Neuronal stem cell (in vitro differentiated cells): ENCODE measurements around the gene ARFGAP2.
A peak's percentile ranks its signal among the peaks of the same experiment; 100 is the strongest.

Experiments used
- DNase-seq: peaks from one replicate; pipeline ENCODE4 v3.0.0-alpha.2; 2013; ENCODE audit warnings: low spot score
- H2AFZ ChIP-seq: one replicate; pipeline ENCODE4 v1.6.1; 2013; ENCODE audit warnings: mild to moderate bottlenecking, low read length, inconsistent platforms
- H2AK5ac ChIP-seq: 2 replicates; pipeline ENCODE4 v1.6.1; 2013; ENCODE audit warnings: low read depth, mild to moderate bottlenecking, inconsistent platforms, low read length, moderate library complexity, mixed read lengths
- H2BK120ac ChIP-seq: 2 replicates; pipeline ENCODE4 v1.6.1; 2013; ENCODE audit warnings: low read depth, mild to moderate bottlenecking, inconsistent platforms, low read length, moderate library complexity, mixed read lengths
- H2BK12ac ChIP-seq: one replicate; pipeline ENCODE4 v1.6.1; 2013; ENCODE audit warnings: low read length, inconsistent platforms
- H2BK15ac ChIP-seq: 2 replicates; pipeline ENCODE4 v1.6.1; 2013; ENCODE audit warnings: mild to moderate bottlenecking, low read length, inconsistent platforms, mixed read lengths
- H2BK5ac ChIP-seq: one replicate; pipeline ENCODE4 v1.6.1; 2013; ENCODE audit warnings: inconsistent platforms, mild to moderate bottlenecking, low read length, moderate library complexity
- H3K14ac ChIP-seq: one replicate; pipeline ENCODE4 v1.6.1; 2013; ENCODE audit warnings: low read length, inconsistent platforms
- H3K18ac ChIP-seq: 2 replicates; pipeline ENCODE4 v1.6.1; 2013; ENCODE audit warnings: low read length, inconsistent platforms
- H3K23ac ChIP-seq: 2 replicates; pipeline ENCODE4 v1.6.1; 2013; ENCODE audit warnings: low read depth, mild to moderate bottlenecking, mixed read lengths, low read length, inconsistent platforms; ENCODE audit not compliant: poor library complexity
- H3K27ac ChIP-seq: replicated peaks from 3 replicates; pipeline ENCODE4 v1.5.1; 2013; ENCODE audit warnings: low read length, inconsistent platforms
- H3K27me3 ChIP-seq, 3 experiments: 2 replicates each; pipeline ENCODE4 v1.6.1; 2013; ENCODE audit warnings: low read length in 3 of 3, mild to moderate bottlenecking in 2 of 3, inconsistent platforms in 1 of 3, low read depth in 1 of 3, mixed read lengths in 1 of 3, moderate library complexity in 1 of 3; ENCODE audit not compliant: control insufficient read depth in 3 of 3, insufficient read depth in 3 of 3
- H3K36me3 ChIP-seq, 2 donors: replicated peaks in 1 of 2; 2 replicates each; pipeline ENCODE4 v1.6.1; 2013; ENCODE audit warnings: low read length in 2 of 2; ENCODE audit not compliant: control insufficient read depth in 2 of 2, insufficient read depth in 2 of 2
- H3K4ac ChIP-seq: 2 replicates; pipeline ENCODE4 v1.6.1; 2013; ENCODE audit warnings: inconsistent platforms, mild to moderate bottlenecking, low read length, moderate library complexity
- H3K4me1 ChIP-seq, 2 donors: 1 replicate in 1 of 2; 2 replicates in 1 of 2; pipeline ENCODE4 v1.6.1; 2013; ENCODE audit warnings: low read length in 2 of 2, low read depth in 1 of 2; ENCODE audit not compliant: control insufficient read depth in 2 of 2, insufficient read depth in 1 of 2
- H3K4me2 ChIP-seq: one replicate; pipeline ENCODE4 v1.6.1; 2013; ENCODE audit warnings: mild to moderate bottlenecking, low read length, inconsistent platforms; ENCODE audit not compliant: insufficient read depth, poor library complexity, severe bottlenecking
- H3K4me3 ChIP-seq, 2 donors: 2 replicates each; pipeline ENCODE4 v1.5.1; 2013; ENCODE audit warnings: low read length in 2 of 2, mild to moderate bottlenecking in 2 of 2, inconsistent platforms in 1 of 2, moderate library complexity in 1 of 2
- H3K79me1 ChIP-seq: one replicate; pipeline ENCODE4 v1.6.1; 2013; ENCODE audit warnings: low read depth, mild to moderate bottlenecking, inconsistent platforms, low read length, moderate library complexity
- H3K9ac ChIP-seq: one replicate; pipeline ENCODE4 v1.6.1; 2013; ENCODE audit warnings: mild to moderate bottlenecking, low read depth, low read length, inconsistent platforms; ENCODE audit not compliant: poor library complexity
- H3K9me3 ChIP-seq, 2 donors: replicated peaks in 1 of 2; 2 replicates each; pipeline versions ENCODE3 to v1.6.1; 2013; ENCODE audit warnings: low read length in 2 of 2, mild to moderate bottlenecking in 2 of 2, inconsistent platforms in 1 of 2, low read depth in 1 of 2, mixed read lengths in 1 of 2, moderate library complexity in 1 of 2; ENCODE audit not compliant: control insufficient read depth in 2 of 2, insufficient read depth in 1 of 2
- H4K8ac ChIP-seq: one replicate; pipeline ENCODE4 v1.6.1; 2013; ENCODE audit warnings: low read depth, mild to moderate bottlenecking, inconsistent platforms, low read length, moderate library complexity
- H4K91ac ChIP-seq: one replicate; pipeline ENCODE4 v1.6.1; 2013; ENCODE audit warnings: low read length, low read depth, mild to moderate bottlenecking, inconsistent platforms; ENCODE audit not compliant: poor library complexity
- WGBS, 2 donors: extraction: QIAGEN DNeasy Blood & Tissue Kit; methylation state at CpG; one replicate each; pipeline ENCODE4 v1.1.7; 2013; ENCODE audit warnings: missing lambda C conversion rate in 2 of 2, mixed read lengths in 1 of 2; ENCODE audit not compliant: insufficient read length in 2 of 2, insufficient replicate concordance in 1 of 2; ENCODE audit errors: extremely low coverage in 2 of 2; 5-methylcytosine and 5-hydroxymethylcytosine counted together

Gene ARFGAP2

DNA sequence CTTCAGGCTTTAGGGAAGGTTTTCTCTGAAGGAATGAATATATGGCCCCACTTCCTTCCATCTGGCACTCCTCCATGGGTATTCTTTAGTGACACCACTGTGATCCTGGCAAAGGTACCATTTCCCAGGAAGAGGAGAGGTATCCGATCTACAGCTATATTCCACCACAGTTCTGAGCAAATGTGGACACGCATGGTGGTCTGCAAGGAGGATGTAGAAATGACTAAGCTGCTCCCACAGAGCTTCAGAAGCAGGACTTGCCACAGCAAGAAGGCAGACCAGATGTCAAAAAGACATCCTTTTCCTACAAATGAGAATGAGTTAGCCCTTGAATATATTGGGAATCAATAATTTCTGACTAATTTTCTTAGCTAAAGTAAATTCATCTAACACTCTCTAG is 45.5 kb downstream of the ARFGAP2 start:
- H3K79me1 ChIP-seq: no peaks in the 10 kb centered on the region
- H2BK120ac ChIP-seq: no peak overlapping the region
- no peak overlapping the region for H3K4me3 ChIP-seq
- H3K18ac ChIP-seq: no peak overlapping the region
- no peaks in the 10 kb centered on the region for H3K36me3 ChIP-seq
- no peak overlapping the region for H3K4ac ChIP-seq
- no peak overlapping the region for H2BK15ac ChIP-seq
- no peaks in the 10 kb centered on the region for H3K27me3 ChIP-seq
- WGBS, 2 donors: no CpG with 5 or more reads among the region's 2 CpGs
- no peak overlapping the region for H3K27ac ChIP-seq
- H2BK5ac ChIP-seq: no peak overlapping the region
- no peak overlapping the region for H3K9ac ChIP-seq
- H3K14ac ChIP-seq: no peak overlapping the region
- DNase-seq: no peak
- H2BK12ac ChIP-seq: no peak overlapping the region
- H4K91ac ChIP-seq: no peak overlapping the region
- H3K4me2 ChIP-seq: no peak overlapping the region
- H2AFZ ChIP-seq: no peak overlapping the region
- peaks cover 9 to 13% of the 10 kb centered on the region in 2 donors for H3K4me1 ChIP-seq
- no peak overlapping the region for H2AK5ac ChIP-seq
- no peak overlapping the region for H4K8ac ChIP-seq
- H3K9me3 ChIP-seq: peaks cover 0 to 2% of the 10 kb centered on the region in 2 donors
- H3K23ac ChIP-seq: no peak overlapping the region

DNA sequence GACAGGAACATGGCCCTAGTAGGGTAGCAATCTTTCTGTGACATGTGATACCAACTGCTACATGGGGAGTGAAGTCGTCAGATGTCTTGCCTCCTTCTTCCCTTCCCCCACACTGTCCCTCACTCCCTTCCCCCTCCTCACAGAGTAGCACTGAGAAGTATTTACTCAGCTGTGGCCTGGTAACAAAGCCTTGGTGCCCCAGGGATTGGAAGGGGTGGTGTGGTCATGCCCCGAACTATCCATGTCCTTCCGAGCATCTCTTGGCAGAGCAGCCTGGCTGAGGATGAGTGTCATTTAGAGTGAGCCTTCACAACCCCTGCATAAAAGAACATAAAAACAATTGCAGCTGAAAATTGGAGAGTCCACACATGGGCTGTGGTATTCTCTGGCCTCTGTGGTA is 46.1 kb downstream of the ARFGAP2 start:
- H3K4me2 ChIP-seq: no peak overlapping the region
- no peaks in the 10 kb centered on the region for H3K79me1 ChIP-seq
- H2AK5ac ChIP-seq: no peak overlapping the region
- no peak overlapping the region for H2AFZ ChIP-seq
- no peak overlapping the region for H3K9ac ChIP-seq
- H2BK120ac ChIP-seq: no peak overlapping the region
- H3K14ac ChIP-seq: no peak overlapping the region
- H3K23ac ChIP-seq: no peak overlapping the region
- H3K36me3 ChIP-seq: no peaks in the 10 kb centered on the region
- no peak for DNase-seq
- H3K27me3 ChIP-seq: no peaks in the 10 kb centered on the region
- no peak overlapping the region for H4K8ac ChIP-seq
- H2BK12ac ChIP-seq: no peak overlapping the region
- H2BK5ac ChIP-seq: no peak overlapping the region
- peaks cover 9 to 13% of the 10 kb centered on the region in 2 donors for H3K4me1 ChIP-seq
- no peak overlapping the region for H3K4me3 ChIP-seq
- peak overlapping the region; percentile 7 for H3K18ac ChIP-seq
- no peak overlapping the region for H3K27ac ChIP-seq
- H3K9me3 ChIP-seq: peaks cover 0 to 2% of the 10 kb centered on the region in 2 donors
- no CpG with 5 or more reads among the region's 3 CpGs for WGBS, 2 donors
- no peak overlapping the region for H4K91ac ChIP-seq
- H2BK15ac ChIP-seq: no peak overlapping the region
- no peak overlapping the region for H3K4ac ChIP-seq

- H2BK5ac ChIP-seq: no peak overlapping the region
- no peak overlapping the region for H2AK5ac ChIP-seq
- H2AFZ ChIP-seq: no peak overlapping the region
- no peak for DNase-seq
- no peak overlapping the region for H3K27ac ChIP-seq
- WGBS, 2 donors: no CpG with 5 or more reads among the region's 2 CpGs
- no peak overlapping the region for H3K9ac ChIP-seq
- peaks cover 9 to 13% of the 10 kb centered on the region in 2 donors for H3K4me1 ChIP-seq
- no peak overlapping the region for H3K23ac ChIP-seq
- H3K4me3 ChIP-seq: no peak overlapping the region
- H3K27me3 ChIP-seq: no peaks in the 10 kb centered on the region
- H3K4ac ChIP-seq: no peak overlapping the region
- no peak overlapping the region for H2BK15ac ChIP-seq
- H3K4me2 ChIP-seq: no peak overlapping the region
- no peaks in the 10 kb centered on the region for H3K36me3 ChIP-seq
- H3K9me3 ChIP-seq: peaks cover 0 to 2% of the 10 kb centered on the region in 2 donors
- H4K8ac ChIP-seq: no peak overlapping the region
- no peak overlapping the region for H2BK12ac ChIP-seq
- H3K18ac ChIP-seq: no peak overlapping the region
- H3K79me1 ChIP-seq: no peaks in the 10 kb centered on the region
- H3K14ac ChIP-seq: no peak overlapping the region
- no peak overlapping the region for H4K91ac ChIP-seq
- no peak overlapping the region for H2BK120ac ChIP-seq
These were observed 49.5 kb downstream of the ARFGAP2 start for GRCh38 chr11:47127213-47127612.

GRCh38 chr11:47125083-47125482 is 51.6 kb downstream of the ARFGAP2 start:
- Histone ChIP-seq H3K27me3 (no peaks in the 10 kb centered on the region), H3K23ac (no peak overlapping the region), H3K9me3 (peaks cover 0 to 2% of the 10 kb centered on the region in 2 donors), H2BK120ac (no peak overlapping the region), H3K36me3 (no peaks in the 10 kb centered on the region), H3K27ac (no peak overlapping the region), H4K91ac (no peak overlapping the region), H3K4me3 (no peak overlapping the region), H3K4ac (no peak overlapping the region), H3K4me1 (peaks cover 2% of the 10 kb centered on the region in 2 donors), H3K4me2 (no peak overlapping the region), H2BK15ac (no peak overlapping the region), H2BK5ac (no peak overlapping the region), H3K14ac (no peak overlapping the region), H3K79me1 (no peaks in the 10 kb centered on the region), H2AFZ (no peak overlapping the region), H3K9ac (no peak overlapping the region), H2AK5ac (no peak overlapping the region), H2BK12ac (no peak overlapping the region), H4K8ac (no peak overlapping the region), H3K18ac (no peak overlapping the region)
- WGBS, 2 donors: no CpG with 5 or more reads among the region's 7 CpGs
- no peak for DNase-seq
